ENCODE measurements around the gene DEFB114. TPM values are rescaled to one million over a fixed set of nuclear protein-coding genes. Genes with fewer than 3 reads are reported as not detected.
"Not testable (repeated sequence)": the region's sequence is repeated elsewhere in the genome, so short reads cannot be mapped to it uniquely, and the experiment has no call there.

DEFB114 gene
- not detected for polyA plus RNA-seq (ENCODE audit: insufficient read length)

- DNase-seq (ENCODE audit: low read depth), result no peak
Measured at GRCh38 chr6:49964064-49964463, at the start of gene DEFB114. Gene DEFB114, minus strand, starts transcription at chr6:49964164. Its CDS starts 59 bp downstream, at chr6:49964105.

- DNase-seq (ENCODE audit: low read depth), result no peak
Measured at GRCh38 chr6:50007819-50008218, 43.9 kb upstream of the DEFB114 start.

GRCh38 chr6:50003139-50003538 lies 39.2 kb upstream of the DEFB114 start:
- DNase-seq (ENCODE audit: low read depth), result no peak

GRCh38 chr6:49995278-49995677 lies 31.3 kb upstream of the DEFB114 start:
- DNase-seq (ENCODE audit: low read depth), result no peak

- no peak for DNase-seq (ENCODE audit: low read depth)
Measured at GRCh38 chr6:49988900-49989299, 24.9 kb upstream of the DEFB114 start.

- no peak for DNase-seq (ENCODE audit: low read depth)
Measured at GRCh38 chr6:49987749-49988148, 23.8 kb upstream of the DEFB114 start.

- DNase-seq (ENCODE audit: low read depth), result no peak
Measured at GRCh38 chr6:49986551-49986950, 22.6 kb upstream of the DEFB114 start.

- no peak for DNase-seq (ENCODE audit: low read depth)
Measured at GRCh38 chr6:49982046-49982445, 18.1 kb upstream of the DEFB114 start.

GRCh38 chr6:49980898-49981297 lies 16.9 kb upstream of the DEFB114 start:
- no peak for DNase-seq (ENCODE audit: low read depth)

GRCh38 chr6:49979584-49979983 lies 15.6 kb upstream of the DEFB114 start:
- DNase-seq (ENCODE audit: low read depth), result no peak

- DNase-seq (ENCODE audit: low read depth), result no peak
Measured at GRCh38 chr6:49978332-49979226, 14.6 kb upstream of the DEFB114 start.

GRCh38 chr6:49969605-49970004 lies 5.6 kb upstream of the DEFB114 start, which contains the start of gene DEFB113:
Gene DEFB113, minus strand, starts transcription at chr6:49969625. Its CDS starts 0 bp downstream, at chr6:49969625.
- DNase-seq (ENCODE audit: low read depth), result no peak

GRCh38 chr6:49966823-49967222 lies 2.9 kb upstream of the DEFB114 start:
- no peak for DNase-seq (ENCODE audit: low read depth)

- DNase-seq (ENCODE audit: low read depth), result no peak
Measured at GRCh38 chr6:49966334-49966733, 2.4 kb upstream of the DEFB114 start.

- no peak for DNase-seq (ENCODE audit: low read depth)
Measured at GRCh38 chr6:49958180-49958579, 5.8 kb downstream of the DEFB114 start.

GRCh38 chr6:49955847-49956246 lies 8.1 kb downstream of the DEFB114 start:
- DNase-seq (ENCODE audit: low read depth), result no peak

GRCh38 chr6:49951926-49952325 lies 12.0 kb downstream of the DEFB114 start:
- no peak for DNase-seq (ENCODE audit: low read depth)

GRCh38 chr6:49950415-49950751 lies 13.6 kb downstream of the DEFB114 start:
- no peak for DNase-seq (ENCODE audit: low read depth)

GRCh38 chr6:49949062-49949461 lies 14.9 kb downstream of the DEFB114 start:
- DNase-seq (ENCODE audit: low read depth), result no peak

- no peak for DNase-seq (ENCODE audit: low read depth)
Measured at GRCh38 chr6:49946835-49947234, 17.1 kb downstream of the DEFB114 start.

- not testable (repeated sequence) for DNase-seq (ENCODE audit: low read depth)
Measured at GRCh38 chr6:49944068-49944467, 19.9 kb downstream of the DEFB114 start.

GRCh38 chr6:49939993-49940498 lies 23.9 kb downstream of the DEFB114 start:
- no peak for DNase-seq (ENCODE audit: low read depth)

GRCh38 chr6:49937811-49938210 lies 26.2 kb downstream of the DEFB114 start:
- no peak for DNase-seq (ENCODE audit: low read depth)

Data from forelimb muscle (tissue), 1 donor.